Ovary (tissue), 3 donors: ENCODE results near the gene RASL10A.

Experiments used
- CTCF ChIP-seq, 3 donors: fragments of 450-650 bp in 2 of 3; fragments of 200-600 bp in 1 of 3; IDR thresholded peaks; one replicate each; pipeline versions ENCODE4 v1.5.1 to v1.8.0; 2016 to 2022; ENCODE audit warnings: antibody characterized with exemption in 3 of 3, mild to moderate bottlenecking in 1 of 3
- EP300 ChIP-seq: sonication (generic); formaldehyde crosslinking; IDR thresholded peaks from one replicate; pipeline ENCODE4 v1.6.1; 2017; ENCODE audit warnings: antibody characterized with exemption
- donor health status: DM: no; HTN: no; CAD: no.

GRCh38 chr22:29328566-29329500 is 13.3 kb upstream of the RASL10A start:
- TF ChIP-seq CTCF (IDR thresholded peaks at IDR 0.05) (no peak), EP300 (no peak)
